Lower leg skin (tissue), 3 donors: Measurements from ENCODE around the gene ATN1.

Source experiments
- CTCF ChIP-seq, 3 donors: fragments of 450-650 bp; IDR thresholded peaks; one replicate each; pipeline ENCODE4 v1.5.1; 2016; ENCODE audit warnings: antibody characterized with exemption in 3 of 3, mild to moderate bottlenecking in 3 of 3, moderate library complexity in 2 of 3
- POLR2A ChIP-seq, 2 donors: fragments of 450-650 bp; IDR thresholded peaks; one replicate each; pipeline ENCODE4 v1.6.1; 2016 to 2017; ENCODE audit warnings: antibody characterized with exemption in 2 of 2, mild to moderate bottlenecking in 1 of 2, moderate library complexity in 1 of 2

DNA sequence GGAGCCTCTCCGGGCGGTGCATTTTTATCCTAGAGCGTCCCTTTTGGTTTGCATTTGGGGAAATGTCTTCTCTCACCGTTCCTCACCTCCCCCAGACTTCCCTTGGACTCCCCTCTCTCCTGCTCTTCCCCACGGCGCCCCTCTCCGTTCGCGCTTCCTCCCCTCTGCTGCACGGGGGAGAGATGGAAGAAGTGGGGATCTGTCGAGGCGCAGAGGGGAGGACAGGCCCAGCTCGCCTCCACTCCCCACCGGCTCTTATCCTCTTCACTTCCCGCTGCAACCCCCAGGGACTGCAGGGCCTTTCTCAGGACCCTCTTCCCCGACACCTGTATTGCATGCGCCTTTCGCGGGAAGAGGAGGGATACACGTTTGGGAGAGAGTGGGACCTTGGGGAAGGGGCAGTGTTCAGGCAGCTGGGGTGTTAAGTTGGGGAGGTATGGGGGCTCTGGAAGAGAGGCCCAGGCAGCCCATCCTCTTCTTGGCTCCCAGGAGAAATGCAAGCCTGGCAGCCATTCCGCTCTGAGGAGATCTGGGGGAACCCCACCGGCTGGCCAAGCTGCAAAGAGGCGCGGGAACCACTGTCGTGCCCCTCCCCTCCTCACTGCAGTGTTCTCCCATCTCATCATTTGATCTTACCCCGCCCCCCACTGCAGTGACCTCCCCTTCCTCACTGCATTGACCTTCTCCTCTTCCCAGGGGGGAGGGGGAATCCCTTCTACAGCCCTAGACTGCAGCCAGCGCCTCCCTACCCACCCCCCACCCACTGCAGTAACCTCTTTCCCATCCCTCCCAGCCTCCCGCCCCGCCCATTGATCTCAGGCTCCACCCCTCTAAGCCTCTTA lies 12.6 kb upstream of the ATN1 start:
- no peak for TF ChIP-seq CTCF (IDR thresholded peaks at IDR 0.05)
- TF ChIP-seq POLR2A (IDR thresholded peaks at IDR 0.05), result no peak
